H1 (cell line): ENCODE results near the gene CEP89.

Experiments
- EGR1 ChIP-seq: IDR thresholded peaks from 2 replicates; pipeline ENCODE4 v1.6.1; 2011; ENCODE audit warnings: low read depth, low read length, borderline replicate concordance
- EP300 ChIP-seq, 2 experiments: IDR thresholded peaks; 1 replicate in 1 of 2; 2 replicates in 1 of 2; pipeline ENCODE4 v1.6.1; 2011 to 2012; ENCODE audit warnings: low read depth in 2 of 2, low read length in 2 of 2, mild to moderate bottlenecking in 2 of 2, borderline replicate concordance in 1 of 2, inconsistent platforms in 1 of 2, moderate library complexity in 1 of 2
- EZH2 ChIP-seq: fragments of 200-600 bp; sonication (generic); IDR thresholded peaks from 2 replicates; pipeline ENCODE4 v1.7.1; 2012; ENCODE audit warnings: low read depth, mild to moderate bottlenecking, moderate library complexity, low read length, inconsistent platforms; ENCODE audit not compliant: severe bottlenecking
- NRF1 ChIP-seq: IDR thresholded peaks from 2 replicates; pipeline ENCODE4 v1.6.1; 2011; ENCODE audit warnings: mild to moderate bottlenecking, low read depth, low read length, improper control_type of control experiment
- POLR2A ChIP-seq, 2 experiments: IDR thresholded peaks; 1 replicate in 1 of 2; 2 replicates in 1 of 2; pipeline ENCODE4 v1.6.1; 2011; ENCODE audit warnings: low read depth in 2 of 2, low read length in 2 of 2, mild to moderate bottlenecking in 2 of 2; ENCODE audit errors: control extremely low read depth in 1 of 2
- RAD21 ChIP-seq, 2 experiments: IDR thresholded peaks in 1 of 2; conservative IDR thresholded peaks in 1 of 2; 2 replicates each; pipeline ENCODE4 v1.6.1; 2011; ENCODE audit warnings: low read depth in 2 of 2, low read length in 2 of 2, improper control_type of control experiment in 1 of 2, inconsistent platforms in 1 of 2, mild to moderate bottlenecking in 1 of 2, moderate library complexity in 1 of 2
- SIX5 ChIP-seq: IDR thresholded peaks from 2 replicates; pipeline ENCODE4 v1.6.1; 2011; ENCODE audit warnings: mild to moderate bottlenecking, low read depth, low read length
- SRF ChIP-seq: IDR thresholded peaks from 2 replicates; pipeline ENCODE4 v1.6.1; 2011; ENCODE audit warnings: mild to moderate bottlenecking, low read depth, low read length, moderate library complexity
- TF ChIP-seq, protein P1 (sequence below), 3 experiments: IDR thresholded peaks; 1 replicate in 2 of 3; 2 replicates in 1 of 3; pipeline versions ENCODE4 v1.5.1 to v1.6.1; 2011; ENCODE audit warnings: low read length in 3 of 3, mild to moderate bottlenecking in 3 of 3, inconsistent platforms in 2 of 3, low read depth in 1 of 3, moderate library complexity in 1 of 3; ENCODE audit not compliant: insufficient read depth in 1 of 3; ENCODE audit errors: control extremely low read depth in 1 of 3
- TF ChIP-seq, protein P2 (sequence below): IDR thresholded peaks from 2 replicates; pipeline ENCODE4 v1.6.1; 2011; ENCODE audit warnings: low read length, improper control_type of control experiment
- TF ChIP-seq, protein P3 (sequence below): IDR thresholded peaks from 2 replicates; pipeline ENCODE4 v1.6.1; 2012; ENCODE audit warnings: inconsistent platforms

GRCh38 chr19:32988724-32989123 is 17.0 kb upstream of the CEP89 start:
- no peak for TF ChIP-seq EP300 (IDR thresholded peaks at IDR 0.05; ENCODE audit: borderline replicate concordance in 1 of 2, low read depth in 2 of 2, low read length in 2 of 2)
- TF ChIP-seq, protein P1, sequence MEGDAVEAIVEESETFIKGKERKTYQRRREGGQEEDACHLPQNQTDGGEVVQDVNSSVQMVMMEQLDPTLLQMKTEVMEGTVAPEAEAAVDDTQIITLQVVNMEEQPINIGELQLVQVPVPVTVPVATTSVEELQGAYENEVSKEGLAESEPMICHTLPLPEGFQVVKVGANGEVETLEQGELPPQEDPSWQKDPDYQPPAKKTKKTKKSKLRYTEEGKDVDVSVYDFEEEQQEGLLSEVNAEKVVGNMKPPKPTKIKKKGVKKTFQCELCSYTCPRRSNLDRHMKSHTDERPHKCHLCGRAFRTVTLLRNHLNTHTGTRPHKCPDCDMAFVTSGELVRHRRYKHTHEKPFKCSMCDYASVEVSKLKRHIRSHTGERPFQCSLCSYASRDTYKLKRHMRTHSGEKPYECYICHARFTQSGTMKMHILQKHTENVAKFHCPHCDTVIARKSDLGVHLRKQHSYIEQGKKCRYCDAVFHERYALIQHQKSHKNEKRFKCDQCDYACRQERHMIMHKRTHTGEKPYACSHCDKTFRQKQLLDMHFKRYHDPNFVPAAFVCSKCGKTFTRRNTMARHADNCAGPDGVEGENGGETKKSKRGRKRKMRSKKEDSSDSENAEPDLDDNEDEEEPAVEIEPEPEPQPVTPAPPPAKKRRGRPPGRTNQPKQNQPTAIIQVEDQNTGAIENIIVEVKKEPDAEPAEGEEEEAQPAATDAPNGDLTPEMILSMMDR (IDR thresholded peaks at IDR 0.05; ENCODE audit: control extremely low read depth in 1 of 3, insufficient read depth in 1 of 3, low read depth in 1 of 3, low read length in 3 of 3), result no peak
- TF ChIP-seq SIX5, result no peak
- TF ChIP-seq EGR1, result no peak
- TF ChIP-seq POLR2A (IDR thresholded peaks at IDR 0.05; ENCODE audit: control extremely low read depth in 1 of 2, low read depth in 2 of 2, low read length in 2 of 2), result no peak
- TF ChIP-seq, protein P2, sequence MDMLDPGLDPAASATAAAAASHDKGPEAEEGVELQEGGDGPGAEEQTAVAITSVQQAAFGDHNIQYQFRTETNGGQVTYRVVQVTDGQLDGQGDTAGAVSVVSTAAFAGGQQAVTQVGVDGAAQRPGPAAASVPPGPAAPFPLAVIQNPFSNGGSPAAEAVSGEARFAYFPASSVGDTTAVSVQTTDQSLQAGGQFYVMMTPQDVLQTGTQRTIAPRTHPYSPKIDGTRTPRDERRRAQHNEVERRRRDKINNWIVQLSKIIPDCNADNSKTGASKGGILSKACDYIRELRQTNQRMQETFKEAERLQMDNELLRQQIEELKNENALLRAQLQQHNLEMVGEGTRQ, result no peak
- TF ChIP-seq, protein P3, sequence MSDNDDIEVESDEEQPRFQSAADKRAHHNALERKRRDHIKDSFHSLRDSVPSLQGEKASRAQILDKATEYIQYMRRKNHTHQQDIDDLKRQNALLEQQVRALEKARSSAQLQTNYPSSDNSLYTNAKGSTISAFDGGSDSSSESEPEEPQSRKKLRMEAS, result no peak
- no peak for TF ChIP-seq EZH2
- TF ChIP-seq RAD21 (IDR thresholded peaks at IDR 0.05 in 1 of 2, conservative IDR thresholded peaks at IDR 0.05 in 1 of 2; ENCODE audit: low read depth in 2 of 2, low read length in 2 of 2), result no peak
- no peak for TF ChIP-seq NRF1
- no peak for TF ChIP-seq SRF
